GM12801 (cell line): ENCODE measurements around the gene DNASE1L2.

Experiments used
- TF ChIP-seq, protein P1 (sequence below): IDR thresholded peaks from one replicate; pipeline ENCODE4 v1.5.1; 2011; ENCODE audit warnings: control low read depth; ENCODE audit not compliant: insufficient read length; ENCODE audit errors: extremely low read depth

Gene DNASE1L2, protein sequence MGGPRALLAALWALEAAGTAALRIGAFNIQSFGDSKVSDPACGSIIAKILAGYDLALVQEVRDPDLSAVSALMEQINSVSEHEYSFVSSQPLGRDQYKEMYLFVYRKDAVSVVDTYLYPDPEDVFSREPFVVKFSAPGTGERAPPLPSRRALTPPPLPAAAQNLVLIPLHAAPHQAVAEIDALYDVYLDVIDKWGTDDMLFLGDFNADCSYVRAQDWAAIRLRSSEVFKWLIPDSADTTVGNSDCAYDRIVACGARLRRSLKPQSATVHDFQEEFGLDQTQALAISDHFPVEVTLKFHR

DNA sequence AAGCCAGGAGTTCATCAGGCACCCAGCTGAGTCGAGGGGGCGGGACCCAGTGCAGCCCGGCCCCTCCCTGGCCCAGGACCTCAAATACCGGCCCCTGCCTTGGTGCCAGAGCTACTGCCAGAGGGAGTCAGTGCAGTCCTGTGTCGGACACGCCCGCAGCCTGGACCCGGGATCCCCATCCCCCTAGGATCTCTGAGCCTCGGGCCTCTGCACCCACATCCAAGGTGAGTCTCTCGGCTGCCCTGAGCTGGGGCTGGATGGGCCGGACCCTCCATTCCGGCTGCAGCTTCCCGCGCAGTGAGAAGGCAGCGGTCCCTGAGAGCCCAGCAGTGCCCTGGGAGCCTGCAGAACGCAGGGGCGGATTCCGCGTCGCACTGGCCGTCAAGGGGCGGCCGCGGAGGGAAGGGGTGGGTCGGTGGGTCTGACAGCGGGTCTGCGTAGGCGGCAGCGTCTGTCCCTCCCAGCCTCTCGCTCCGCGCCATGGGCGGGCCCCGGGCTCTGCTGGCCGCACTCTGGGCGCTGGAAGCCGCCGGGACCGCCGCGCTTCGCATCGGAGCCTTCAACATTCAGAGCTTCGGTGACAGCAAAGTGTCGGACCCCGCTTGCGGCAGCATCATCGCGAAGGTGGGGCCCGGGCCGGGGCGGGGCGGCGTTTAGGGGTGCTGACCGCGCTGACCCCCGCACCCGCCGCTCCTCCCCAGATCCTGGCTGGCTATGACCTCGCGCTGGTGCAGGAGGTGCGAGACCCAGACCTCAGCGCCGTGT is at the start of gene DNASE1L2:
DNASE1L2 (plus strand) TSS at position 108 of the 765 bp plus-strand sequence; CDS start at position 481, 373 bp downstream.
- TF ChIP-seq, protein P1, sequence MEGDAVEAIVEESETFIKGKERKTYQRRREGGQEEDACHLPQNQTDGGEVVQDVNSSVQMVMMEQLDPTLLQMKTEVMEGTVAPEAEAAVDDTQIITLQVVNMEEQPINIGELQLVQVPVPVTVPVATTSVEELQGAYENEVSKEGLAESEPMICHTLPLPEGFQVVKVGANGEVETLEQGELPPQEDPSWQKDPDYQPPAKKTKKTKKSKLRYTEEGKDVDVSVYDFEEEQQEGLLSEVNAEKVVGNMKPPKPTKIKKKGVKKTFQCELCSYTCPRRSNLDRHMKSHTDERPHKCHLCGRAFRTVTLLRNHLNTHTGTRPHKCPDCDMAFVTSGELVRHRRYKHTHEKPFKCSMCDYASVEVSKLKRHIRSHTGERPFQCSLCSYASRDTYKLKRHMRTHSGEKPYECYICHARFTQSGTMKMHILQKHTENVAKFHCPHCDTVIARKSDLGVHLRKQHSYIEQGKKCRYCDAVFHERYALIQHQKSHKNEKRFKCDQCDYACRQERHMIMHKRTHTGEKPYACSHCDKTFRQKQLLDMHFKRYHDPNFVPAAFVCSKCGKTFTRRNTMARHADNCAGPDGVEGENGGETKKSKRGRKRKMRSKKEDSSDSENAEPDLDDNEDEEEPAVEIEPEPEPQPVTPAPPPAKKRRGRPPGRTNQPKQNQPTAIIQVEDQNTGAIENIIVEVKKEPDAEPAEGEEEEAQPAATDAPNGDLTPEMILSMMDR, result no peak

DNA sequence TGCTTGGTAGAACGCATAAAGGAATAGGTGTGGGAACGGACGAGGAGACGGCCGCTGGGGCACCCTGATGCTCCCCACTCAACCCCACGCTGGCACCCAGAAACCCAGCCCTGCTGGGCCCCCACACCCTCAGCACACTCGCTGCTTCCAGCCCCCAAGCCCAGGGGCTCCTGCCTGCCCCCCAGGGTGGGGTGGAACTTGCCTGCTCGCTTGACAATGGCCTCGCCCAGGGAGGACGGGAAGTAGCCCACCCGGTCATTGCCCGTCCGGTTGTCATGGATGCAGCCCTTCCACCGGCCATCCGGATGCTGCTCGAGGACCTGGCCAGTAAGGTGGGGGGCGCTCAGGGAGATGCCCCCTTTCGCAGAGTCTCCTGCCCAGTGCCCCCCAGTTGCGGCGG is 49.7 kb upstream of the DNASE1L2 start:
- TF ChIP-seq, protein P1, result no peak

DNA sequence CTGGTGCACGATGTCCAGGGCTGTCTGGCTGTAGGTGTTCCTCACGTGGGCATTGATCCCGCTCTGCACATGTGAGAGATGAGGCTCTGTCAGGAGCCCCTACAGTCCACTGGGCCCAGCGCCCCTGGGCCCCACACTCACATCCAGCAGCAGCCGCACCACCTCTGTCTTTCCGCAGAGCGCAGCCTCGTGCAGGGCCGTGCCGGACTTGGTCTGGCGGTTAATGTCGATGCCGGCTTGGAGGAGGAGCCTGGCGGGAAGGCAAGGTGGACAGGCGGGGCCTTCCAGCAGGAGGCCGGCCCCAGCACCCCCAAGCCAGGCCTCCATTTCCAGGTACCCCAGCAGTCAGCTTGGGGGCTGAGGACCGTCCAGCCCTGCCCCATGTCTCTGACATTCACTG is 49.0 kb upstream of the DNASE1L2 start:
- TF ChIP-seq, protein P1, result no peak

DNA sequence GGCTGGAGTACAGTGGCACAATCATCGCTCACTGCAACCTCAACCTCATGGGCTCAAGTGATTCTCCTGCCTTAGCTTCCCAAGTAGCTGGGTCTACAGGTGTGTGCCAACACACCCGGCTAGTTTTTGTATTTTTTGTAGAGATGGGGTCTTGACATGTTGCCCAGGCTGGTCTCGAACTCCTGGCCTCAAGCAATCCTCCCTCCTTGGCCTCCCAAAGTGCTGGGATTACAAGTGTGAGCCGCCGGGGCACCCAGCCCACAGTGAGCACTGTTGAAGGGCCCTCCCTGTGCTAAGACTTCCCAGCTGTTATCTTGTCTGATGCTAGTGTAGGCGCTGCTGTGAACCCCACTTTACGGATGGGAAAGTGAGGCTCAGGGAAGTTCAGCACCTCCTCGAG is 47.8 kb upstream of the DNASE1L2 start:
- TF ChIP-seq, protein P1, result no peak

DNA sequence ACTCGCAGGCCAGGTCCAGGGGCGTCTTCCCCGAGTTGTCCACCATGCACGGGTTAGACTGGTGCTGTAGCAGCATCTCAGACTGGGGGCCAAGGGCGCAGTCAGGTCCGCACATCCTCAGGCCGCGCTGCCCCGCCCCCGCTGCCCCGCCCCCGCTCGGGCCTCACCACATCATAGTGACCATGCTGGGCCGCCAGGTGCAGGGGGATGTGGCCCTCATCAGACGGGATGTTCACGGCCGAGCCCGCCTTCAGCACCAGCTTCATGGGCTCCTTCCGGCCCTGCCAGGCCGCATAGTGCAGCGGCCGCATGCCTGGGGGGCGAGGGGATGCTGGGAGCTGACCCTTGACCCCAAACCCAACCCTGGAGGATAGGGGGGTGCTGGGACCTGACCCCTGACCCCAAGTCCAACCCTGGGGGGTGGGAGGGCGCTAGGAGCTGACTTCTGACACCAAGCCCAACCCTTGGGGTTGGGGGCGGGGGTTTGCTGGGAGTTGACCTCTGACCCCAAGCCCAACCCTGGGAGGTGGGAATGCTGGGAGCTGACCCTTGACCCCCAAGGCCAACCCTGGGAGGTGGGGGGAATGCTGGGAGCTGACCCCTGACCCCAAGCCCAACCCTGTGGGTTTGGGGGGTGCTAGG is 46.9 kb upstream of the DNASE1L2 start:
- TF ChIP-seq, protein P1, result no peak

DNA sequence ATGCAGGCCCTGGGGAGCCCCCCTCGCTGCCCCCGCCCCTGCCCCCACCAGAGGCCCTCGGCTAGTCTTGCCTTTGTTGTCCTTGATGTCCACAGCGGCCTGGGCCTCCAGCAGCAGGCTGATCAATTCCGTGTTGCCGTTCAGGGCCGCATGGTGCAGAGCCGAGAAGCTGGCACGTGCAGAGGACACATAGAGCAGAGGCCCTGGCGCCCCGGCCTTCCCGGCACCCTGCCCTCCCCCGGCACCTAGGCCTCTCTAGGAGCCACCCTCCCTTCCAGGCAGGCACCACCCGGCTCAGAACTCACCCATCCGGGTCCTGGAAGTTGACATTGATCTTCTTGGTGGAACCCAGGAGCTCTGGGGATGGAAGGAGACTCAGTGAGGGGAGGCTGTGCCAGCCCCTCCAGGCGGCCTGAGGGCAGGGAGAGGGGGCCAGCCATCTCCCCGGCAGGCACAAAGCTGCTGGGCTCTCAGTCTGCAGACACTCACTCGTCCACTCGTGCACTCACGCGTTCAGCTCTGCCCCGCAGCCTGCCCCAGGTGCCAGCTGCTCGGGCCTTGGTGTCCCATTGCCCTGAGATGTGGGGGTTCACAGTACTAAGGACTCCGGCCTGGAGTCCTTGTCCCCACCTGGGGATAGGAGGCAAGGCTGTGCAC is 46.1 kb upstream of the DNASE1L2 start:
- TF ChIP-seq, protein P1, result no peak
